GM18858 (cell line): ENCODE results near the gene TMPRSS3.

Experiments
- ATAC-seq: cut with Tn5 transposase; IDR thresholded peaks from one replicate; pipeline ENCODE4 v1.9.1; 2021; ENCODE audit not compliant: unreplicated experiment

The TMPRSS3 gene

DNA sequence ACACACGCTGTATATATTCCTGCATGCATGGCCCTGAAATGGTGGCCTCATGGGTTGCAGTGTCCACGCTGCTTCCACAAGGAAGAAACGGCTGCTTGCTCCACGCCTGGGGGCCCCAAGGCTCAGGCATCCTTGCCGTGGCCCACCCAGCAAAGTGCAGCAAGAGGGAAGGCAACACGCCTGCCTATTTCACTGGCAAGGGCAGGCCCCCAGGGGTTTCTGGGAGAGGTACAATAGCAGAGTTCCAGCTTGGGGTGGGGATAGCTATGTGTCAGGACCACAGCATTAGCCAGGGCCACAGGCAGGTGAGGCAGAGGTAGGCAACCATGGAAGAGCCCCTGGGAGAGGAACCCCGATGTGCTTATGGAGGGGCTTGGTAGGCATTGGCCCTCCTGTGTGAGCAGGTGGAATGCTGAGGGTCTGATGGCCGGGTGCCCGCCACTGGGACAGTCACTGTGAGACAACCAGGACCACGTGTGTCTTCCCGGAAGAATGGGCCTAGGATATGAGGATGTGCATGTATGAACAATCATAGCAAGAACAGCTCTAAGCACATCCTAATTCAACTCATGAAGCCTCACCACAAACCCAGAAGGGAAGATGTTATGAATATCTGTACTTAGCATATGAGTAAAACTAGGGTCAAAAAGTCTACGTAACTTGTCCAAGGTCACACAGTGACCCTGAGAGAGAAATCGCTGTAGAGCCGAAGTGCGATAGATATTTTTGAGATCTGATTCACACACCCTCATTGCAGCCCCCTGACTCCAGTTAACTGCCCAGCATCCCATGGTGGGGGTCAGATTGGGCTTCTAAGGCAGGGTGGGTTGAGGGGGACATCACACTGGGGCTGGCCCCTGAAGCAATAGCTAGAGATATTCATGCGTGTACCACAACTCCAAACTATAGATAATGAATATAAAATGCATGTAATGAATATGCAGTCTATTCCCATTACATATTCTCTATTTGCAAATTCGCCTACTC lies 56.8 kb downstream of the TMPRSS3 start:
- no peak for ATAC-seq

DNA sequence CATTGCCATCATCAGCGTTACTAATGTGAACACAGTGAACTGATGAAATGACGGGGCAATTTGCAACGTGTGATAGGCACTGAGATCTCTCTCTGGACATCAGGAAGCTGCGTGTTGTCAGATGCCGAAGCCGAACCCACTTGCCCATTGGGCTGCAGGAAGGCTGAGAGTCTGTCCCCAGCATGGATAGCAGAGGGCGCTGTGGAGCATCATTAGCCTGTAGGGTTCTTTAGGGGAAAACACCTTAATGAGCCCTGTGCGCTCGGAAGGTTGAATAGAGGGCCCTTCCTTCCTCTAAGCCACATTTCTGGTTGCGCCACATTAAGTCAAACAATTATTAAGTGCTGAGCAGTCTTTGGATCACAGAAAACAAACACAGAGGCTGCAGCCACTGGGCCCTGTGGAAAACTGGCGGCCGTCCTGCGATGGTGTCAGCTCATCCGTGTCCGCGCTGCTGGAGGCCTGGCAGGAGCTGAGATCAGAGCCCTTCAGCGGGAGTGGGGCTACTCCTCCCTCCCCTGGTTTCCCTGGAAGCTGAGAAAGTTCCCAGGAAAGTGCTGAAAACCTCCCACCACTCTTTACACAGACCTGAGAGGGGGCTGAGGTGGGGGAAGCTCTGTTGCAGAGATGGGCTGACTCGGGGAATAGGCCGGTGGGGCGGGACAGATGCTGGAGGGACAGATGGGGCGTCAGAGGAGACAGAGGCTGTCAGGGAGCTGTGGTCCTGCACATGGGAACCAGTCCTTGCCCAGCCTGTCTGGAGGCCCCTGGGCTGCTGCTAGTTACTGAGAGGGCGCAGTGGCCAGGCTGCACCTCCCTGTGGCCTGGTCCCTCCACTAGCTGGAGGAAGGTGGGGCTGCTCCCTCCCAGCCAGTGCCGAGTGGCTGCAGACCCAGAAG lies 57.8 kb downstream of the TMPRSS3 start:
- ATAC-seq: no peak

- no peak for ATAC-seq
Observed at GRCh38 chr21:42337276-42337675, 58.6 kb downstream of the TMPRSS3 start.

- ATAC-seq: no peak
Observed at GRCh38 chr21:42336054-42336453, 59.8 kb downstream of the TMPRSS3 start.

- no peak for ATAC-seq
Observed at GRCh38 chr21:42332557-42333317, 63.1 kb downstream of the TMPRSS3 start.

- ATAC-seq: no peak
Observed at GRCh38 chr21:42331660-42332059, 64.2 kb downstream of the TMPRSS3 start.

DNA sequence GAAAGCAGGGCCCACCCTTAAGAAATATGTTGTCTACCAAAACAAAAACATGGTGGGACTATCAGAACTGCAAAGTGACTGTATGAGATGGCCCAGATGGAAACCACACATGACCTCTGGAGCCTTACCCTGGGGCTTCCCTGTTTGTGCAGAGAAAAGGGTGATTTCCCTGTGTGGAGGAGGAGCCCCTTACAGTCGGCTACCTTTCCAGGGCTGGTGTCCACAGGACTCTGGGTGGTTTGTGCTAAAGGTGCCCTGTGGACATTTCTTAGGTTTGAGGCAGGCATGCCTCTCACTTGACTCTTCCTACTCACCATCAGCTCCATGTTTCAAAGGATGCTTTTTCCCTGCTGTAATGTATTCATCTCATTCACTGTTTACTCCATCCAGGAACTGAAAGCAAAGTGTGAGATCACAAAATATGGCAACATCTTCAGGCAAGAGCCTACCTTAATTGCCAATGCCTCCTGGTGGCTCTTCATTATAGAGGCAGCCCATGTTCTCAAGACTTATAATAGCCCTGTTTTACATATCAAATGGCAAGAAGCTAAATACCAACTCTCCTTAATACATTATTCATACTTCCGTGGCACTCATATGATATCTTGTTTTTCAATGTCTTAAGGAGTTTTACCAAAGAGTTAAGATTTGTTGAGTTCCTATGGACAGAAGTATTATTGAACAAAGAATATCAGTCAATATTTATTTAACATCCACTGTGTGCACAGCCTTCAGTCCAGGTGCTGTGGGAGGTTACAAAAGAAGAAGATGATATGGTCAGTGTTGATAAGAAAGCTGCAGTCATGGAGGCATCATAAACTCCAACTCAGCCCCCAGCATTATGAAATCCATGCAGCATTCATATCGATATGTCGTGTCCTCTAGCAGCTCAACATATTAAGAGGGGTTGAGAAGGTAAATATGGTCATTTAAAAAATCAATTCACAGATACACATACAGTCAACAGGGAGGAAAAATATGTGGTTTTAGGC lies 65.2 kb downstream of the TMPRSS3 start:
- ATAC-seq: no peak

DNA sequence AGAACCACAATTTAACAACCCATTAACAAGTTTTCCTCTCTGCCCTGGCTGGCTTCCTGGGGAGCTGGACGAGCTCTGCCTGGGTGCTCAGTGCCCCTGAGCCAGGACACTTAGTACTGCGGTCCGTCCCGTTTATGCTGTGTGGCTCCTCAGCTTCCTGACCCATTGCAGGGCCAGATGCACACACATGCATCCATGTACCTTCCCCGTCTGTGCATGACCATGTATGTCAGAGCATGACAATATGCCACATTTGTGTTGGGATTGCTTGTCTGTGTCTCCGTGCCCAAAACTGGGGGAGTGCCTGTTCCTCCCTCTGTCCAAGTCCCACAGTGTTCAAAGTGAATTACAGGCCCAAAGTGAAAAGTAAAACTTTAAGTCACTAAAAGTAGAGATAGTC lies 71.0 kb downstream of the TMPRSS3 start:
- ATAC-seq: no peak
